IMR-90 (cell line): Measurements from ENCODE around the gene JAKMIP2. TPM values are rescaled to one million over a fixed set of nuclear protein-coding genes. Genes with fewer than 3 reads are reported as not detected.

Experiments used
- ATAC-seq: fragments of 200-7000 bp; cut with Tn5 transposase; 2 replicates; pipeline ENCODE4 v1.9.1; 2020; ENCODE audit warnings: low read depth, mild to moderate bottlenecking, moderate library complexity
- BruUV-seq: library from RNA; stranded (reverse); fragments of 400-500 nt; replicated peaks from 2 replicates; lab custom pipeline; 2021; lab: Mats Ljungman, UMichigan
- CTCF ChIA-PET: fragments of 300-600 bp; formaldehyde crosslinking; extraction: SDS; loops from one replicate; lab custom pipeline; 2021; ENCODE audit warnings: antibody characterized with exemption; lab: Yijun Ruan, JAX
- POLR2A ChIA-PET: fragments of 300-600 bp; sonication (Branson Sonifier 250); formaldehyde crosslinking; loops from one replicate; lab custom pipeline; 2022; ENCODE audit warnings: antibody characterized with exemption; ENCODE audit not compliant: unreplicated experiment; lab: Charles Lee
- DNase-seq: peaks from one replicate; pipeline ENCODE4 v3.0.0; 2013
- H2AFZ ChIP-seq: replicated peaks from 2 replicates; pipeline ENCODE3; 2013; ENCODE audit warnings: low read length, mild to moderate bottlenecking; ENCODE audit not compliant: poor library complexity
- H2AK5ac ChIP-seq: 2 replicates; pipeline ENCODE4 v1.6.1; 2013; ENCODE audit warnings: low read depth, low read length, inconsistent platforms
- H2AK9ac ChIP-seq: replicated peaks from 2 replicates; pipeline ENCODE3; 2013; ENCODE audit warnings: mild to moderate bottlenecking, low read depth, low read length, moderate library complexity; ENCODE audit not compliant: poor library complexity
- H2BK120ac ChIP-seq: 2 replicates; pipeline ENCODE4 v1.6.1; 2013; ENCODE audit warnings: low read depth, low read length, inconsistent platforms
- H2BK15ac ChIP-seq: 3 replicates; pipeline ENCODE4 v1.6.1; 2013; ENCODE audit warnings: low read depth, low read length, inconsistent platforms
- H2BK20ac ChIP-seq: 2 replicates; pipeline ENCODE4 v1.6.1; 2013; ENCODE audit warnings: low read depth, mild to moderate bottlenecking, inconsistent platforms, low read length, moderate library complexity
- H2BK5ac ChIP-seq: 2 replicates; pipeline ENCODE4 v1.6.1; 2013; ENCODE audit warnings: mild to moderate bottlenecking, low read depth, low read length, inconsistent platforms; ENCODE audit not compliant: poor library complexity, severe bottlenecking
- H3K14ac ChIP-seq: replicated peaks from 2 replicates; pipeline ENCODE4 v1.6.1; 2013; ENCODE audit warnings: low read depth, low read length, inconsistent platforms
- H3K18ac ChIP-seq: 2 replicates; pipeline ENCODE4 v1.6.1; 2013; ENCODE audit warnings: low read depth, low read length, control low read depth
- H3K23ac ChIP-seq: 2 replicates; pipeline ENCODE4 v1.6.1; 2013; ENCODE audit warnings: low read depth, low read length, inconsistent platforms
- H3K27ac ChIP-seq: 2 replicates; pipeline ENCODE4 v1.5.1; 2013; ENCODE audit warnings: mild to moderate bottlenecking, control low read depth, low read length; ENCODE audit not compliant: insufficient read depth
- H3K27me3 ChIP-seq: 2 replicates; pipeline ENCODE4 v1.6.1; 2013; ENCODE audit warnings: low read length; ENCODE audit not compliant: control insufficient read depth, insufficient read depth
- H3K36me3 ChIP-seq: 2 replicates; pipeline ENCODE4 v1.6.1; 2013; ENCODE audit warnings: low read length, mixed read lengths; ENCODE audit not compliant: control insufficient read depth, insufficient read depth
- H3K4ac ChIP-seq: 2 replicates; pipeline ENCODE4 v1.6.1; 2013; ENCODE audit warnings: low read depth, low read length, inconsistent platforms
- H3K4me1 ChIP-seq: 2 replicates; pipeline ENCODE4 v1.6.1; 2013; ENCODE audit warnings: low read length, mixed read lengths; ENCODE audit not compliant: control insufficient read depth, insufficient read depth
- H3K4me2 ChIP-seq: 2 replicates; pipeline ENCODE4 v1.6.1; 2013; ENCODE audit warnings: low read depth, mild to moderate bottlenecking, control low read depth, low read length, moderate library complexity
- H3K4me3 ChIP-seq: 2 replicates; pipeline ENCODE4 v1.5.1; 2013; ENCODE audit warnings: low read depth, mild to moderate bottlenecking, control low read depth, low read length, moderate library complexity; ENCODE audit not compliant: insufficient read depth
- H3K56ac ChIP-seq: 2 replicates; pipeline ENCODE4 v1.6.1; 2013; ENCODE audit warnings: low read length, inconsistent platforms; ENCODE audit not compliant: insufficient read depth; ENCODE audit errors: extremely low read depth
- H3K79me1 ChIP-seq, 2 experiments: 2 replicates each; pipeline ENCODE4 v1.6.1; 2013; ENCODE audit warnings: low read length in 2 of 2, inconsistent platforms in 1 of 2, low read depth in 1 of 2
- H3K9ac ChIP-seq: 2 replicates; pipeline ENCODE4 v1.6.1; 2013; ENCODE audit warnings: low read depth, low read length, control low read depth
- H3K9me1 ChIP-seq: 2 replicates; pipeline ENCODE4 v1.6.1; 2013; ENCODE audit warnings: low read length, inconsistent platforms; ENCODE audit not compliant: insufficient read depth
- H3K9me3 ChIP-seq: 2 replicates; pipeline ENCODE4 v1.6.1; 2013; ENCODE audit warnings: low read length; ENCODE audit not compliant: control insufficient read depth, insufficient read depth
- H4K20me1 ChIP-seq: 2 replicates; pipeline ENCODE4 v1.6.1; 2013; ENCODE audit warnings: low read length, inconsistent platforms; ENCODE audit not compliant: insufficient read depth
- H4K5ac ChIP-seq: 2 replicates; pipeline ENCODE4 v1.6.1; 2013; ENCODE audit warnings: mild to moderate bottlenecking, low read depth, low read length, control low read depth
- H4K8ac ChIP-seq, 2 experiments: 2 replicates each; pipeline ENCODE4 v1.6.1; 2013; ENCODE audit warnings: low read depth in 2 of 2, low read length in 2 of 2, control low read depth in 1 of 2, inconsistent platforms in 1 of 2
- H4K91ac ChIP-seq: 2 replicates; pipeline ENCODE4 v1.6.1; 2013; ENCODE audit warnings: low read depth, low read length, inconsistent platforms; ENCODE audit not compliant: insufficient read depth
- BHLHE40 ChIP-seq: fragments of 150-350 bp; IDR thresholded peaks from 2 replicates; pipeline ENCODE4 v1.6.1; 2016; ENCODE audit warnings: mild to moderate bottlenecking, low read depth, low read length
- MAFK ChIP-seq: IDR thresholded peaks from 2 replicates; pipeline ENCODE4 v1.6.1; 2012; ENCODE audit warnings: low read depth, low read length, improper control_type of control experiment
- NFE2L2 ChIP-seq: fragments of 150-350 bp; IDR thresholded peaks from 2 replicates; pipeline ENCODE4 v1.6.1; 2016; ENCODE audit warnings: low read depth, mild to moderate bottlenecking, low read length
- POLR2A ChIP-seq: IDR thresholded peaks from 2 replicates; pipeline ENCODE4 v1.6.1; 2012; ENCODE audit warnings: mild to moderate bottlenecking, low read depth, low read length
- RFX5 ChIP-seq: IDR thresholded peaks from 2 replicates; pipeline ENCODE4 v1.8.0; 2012; ENCODE audit warnings: low read depth, mild to moderate bottlenecking, low read length, moderate library complexity
- WGBS, 2 experiments: methylation state at CpG; one replicate each; pipeline versions ENCODE4 v1.1.5 to v1.1.7; 2013; ENCODE audit warnings: missing lambda C conversion rate in 2 of 2; ENCODE audit not compliant: insufficient read length in 1 of 2; ENCODE audit errors: extremely low coverage in 2 of 2; 5-methylcytosine and 5-hydroxymethylcytosine counted together
- dilution Hi-C: fragments of 300-500 bp; cut with HindIII; formaldehyde crosslinking; loops from one replicate; pipeline ENCODE4 v1.14.3; 2018; ENCODE audit warnings: low sequenced_read_pairs; ENCODE audit not compliant: unreplicated experiment
- in situ Hi-C: fragments of 300-500 bp; cut with MboI; formaldehyde crosslinking; loops from 3 replicates; pipeline ENCODE4 v1.14.3; 2019; ENCODE audit warnings: low sequenced_read_pairs, inconsistent platforms, mixed read lengths
- intact Hi-C: fragments of 100-400 bp; cut with micrococcal nuclease; formaldehyde crosslinking; loops from 2 replicates; pipeline ENCODE4 v1.10.0; 2022
- polyA plus RNA-seq, 3 experiments: library from polyadenylated mRNA; depleted of rRNA; stranded (reverse); fragments of >200 nt; gene quantifications; 2 replicates each; pipeline ENCODE4 v1.2.3, GENCODE V29; 2012; ENCODE audit warnings: low replicate concordance in 1 of 3
- total RNA-seq: library from RNA; depleted of rRNA; stranded (reverse); fragments of >200 nt; gene quantifications from 2 replicates; pipeline ENCODE4 v1.2.3, GENCODE V29; 2012
- TF ChIP-seq, protein P1 (sequence below): conservative IDR thresholded peaks from 2 replicates; pipeline ENCODE4 v1.5.1; 2012; ENCODE audit warnings: mild to moderate bottlenecking, low read depth, low read length, improper control_type of control experiment

Gene JAKMIP2
- total and polyA plus RNA-seq, 2 of the 4 experiments (the other 2 are of a cell fraction): under 0.01 TPM; not detected in 1

DNA sequence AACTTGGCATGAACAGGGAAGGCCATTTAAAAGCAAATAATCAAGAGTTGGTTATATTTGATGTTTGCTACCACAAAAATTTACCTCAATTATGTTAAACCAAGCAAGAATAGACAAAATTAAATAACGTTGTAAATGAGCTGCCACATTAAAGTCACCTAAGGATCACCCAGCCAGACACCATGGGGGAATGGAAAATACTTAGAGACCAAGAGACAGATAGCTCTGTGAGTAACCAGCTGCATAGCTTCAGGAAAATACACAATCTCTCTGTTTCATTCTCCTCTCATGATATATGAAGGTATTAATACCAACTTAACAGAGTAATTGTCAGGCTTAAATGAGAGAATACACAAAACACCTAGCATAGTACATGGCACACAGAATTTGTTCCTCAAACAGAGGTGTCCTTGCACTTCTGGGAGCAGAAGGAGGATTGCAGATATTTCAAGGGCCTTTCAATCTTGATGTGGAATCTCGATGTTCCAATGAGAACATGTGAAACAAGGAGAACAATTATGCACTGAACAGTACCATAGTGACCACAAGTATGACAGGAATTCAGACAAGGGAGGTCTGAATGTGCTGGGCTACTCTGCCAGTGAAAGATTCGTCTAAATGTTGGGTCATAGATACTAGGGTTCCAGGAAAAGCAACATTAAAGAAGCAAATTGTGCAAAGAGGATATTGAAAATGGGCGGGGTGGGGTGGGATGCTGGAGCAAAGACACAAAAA is 18.6 kb downstream of the JAKMIP2 start:
- no peak overlapping the region for H2AFZ ChIP-seq
- TF ChIP-seq NFE2L2: no peak
- no peak for TF ChIP-seq POLR2A
- no peak for TF ChIP-seq RFX5
- TF ChIP-seq BHLHE40: no peak
- no peak for TF ChIP-seq MAFK
- TF ChIP-seq, protein P1, sequence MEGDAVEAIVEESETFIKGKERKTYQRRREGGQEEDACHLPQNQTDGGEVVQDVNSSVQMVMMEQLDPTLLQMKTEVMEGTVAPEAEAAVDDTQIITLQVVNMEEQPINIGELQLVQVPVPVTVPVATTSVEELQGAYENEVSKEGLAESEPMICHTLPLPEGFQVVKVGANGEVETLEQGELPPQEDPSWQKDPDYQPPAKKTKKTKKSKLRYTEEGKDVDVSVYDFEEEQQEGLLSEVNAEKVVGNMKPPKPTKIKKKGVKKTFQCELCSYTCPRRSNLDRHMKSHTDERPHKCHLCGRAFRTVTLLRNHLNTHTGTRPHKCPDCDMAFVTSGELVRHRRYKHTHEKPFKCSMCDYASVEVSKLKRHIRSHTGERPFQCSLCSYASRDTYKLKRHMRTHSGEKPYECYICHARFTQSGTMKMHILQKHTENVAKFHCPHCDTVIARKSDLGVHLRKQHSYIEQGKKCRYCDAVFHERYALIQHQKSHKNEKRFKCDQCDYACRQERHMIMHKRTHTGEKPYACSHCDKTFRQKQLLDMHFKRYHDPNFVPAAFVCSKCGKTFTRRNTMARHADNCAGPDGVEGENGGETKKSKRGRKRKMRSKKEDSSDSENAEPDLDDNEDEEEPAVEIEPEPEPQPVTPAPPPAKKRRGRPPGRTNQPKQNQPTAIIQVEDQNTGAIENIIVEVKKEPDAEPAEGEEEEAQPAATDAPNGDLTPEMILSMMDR: no peak
- BruUV-seq: no TSS peak
- H2BK20ac ChIP-seq: no peak overlapping the region
- no peak overlapping the region for H4K8ac ChIP-seq
- no peak overlapping the region for H2AK9ac ChIP-seq
- CTCF ChIA-PET: interaction anchor here (0.6 kb wide), 1 partner anchor 657 kb away, joined by 4 read pairs; no protein-coding TSS in a partner anchor
- H3K4me2 ChIP-seq: no peak overlapping the region
- no peak overlapping the region for H2BK120ac ChIP-seq
- DNase-seq: peak; percentile 7
- H4K20me1 ChIP-seq: no peaks in the 10 kb centered on the region
- intact Hi-C loops (no loop called here), dilution Hi-C loops (no loop called here), in situ Hi-C loops (no loop called here)
- no peak overlapping the region for H4K91ac ChIP-seq
- H4K5ac ChIP-seq: no peak overlapping the region
- no peak overlapping the region for H3K56ac ChIP-seq
- H2AK5ac ChIP-seq: no peak overlapping the region
- no peaks in the 10 kb centered on the region for H3K9me1 ChIP-seq
- no peak for ATAC-seq
- POLR2A ChIA-PET: no interaction called here
- H3K9ac ChIP-seq: no peak overlapping the region
- no peaks in the 10 kb centered on the region for H3K79me1 ChIP-seq
- no peaks in the 10 kb centered on the region for H3K4me1 ChIP-seq
- no peak overlapping the region for H3K27ac ChIP-seq
- WGBS, 2 experiments: 0% methylated on average over 1 of the region's 4 CpGs; no CpG with 5 or more reads in 1 of the 2 experiments
- no peak overlapping the region for H3K14ac ChIP-seq
- no peak overlapping the region for H2BK15ac ChIP-seq
- H3K4me3 ChIP-seq: no peak overlapping the region
- no peaks in the 10 kb centered on the region for H3K36me3 ChIP-seq
- H3K9me3 ChIP-seq: no peaks in the 10 kb centered on the region
- no peak overlapping the region for H3K4ac ChIP-seq
- no peak overlapping the region for H2BK5ac ChIP-seq
- no peak overlapping the region for H3K18ac ChIP-seq
- H3K27me3 ChIP-seq: no peaks in the 10 kb centered on the region
- H3K23ac ChIP-seq: no peak overlapping the region
